Effector memory CD4-positive, alpha-beta T cell (primary cell): ENCODE results near the gene DRAP1.

Experiments
- DNase-seq, 3 donors: peaks; one replicate each; pipeline ENCODE4 v3.0.0-alpha.2; 2020
- H3K27ac ChIP-seq: 2 replicates; pipeline ENCODE4 v1.7.0; 2013; ENCODE audit warnings: mild to moderate bottlenecking, low read length, moderate library complexity; ENCODE audit not compliant: insufficient read depth, poor library complexity, severe bottlenecking
- H3K27me3 ChIP-seq: replicated peaks from 2 replicates; pipeline ENCODE4 v1.7.0; 2013; ENCODE audit warnings: mild to moderate bottlenecking, low read length; ENCODE audit not compliant: insufficient read depth, control insufficient read depth, poor library complexity, severe bottlenecking
- H3K36me3 ChIP-seq: 2 replicates; pipeline ENCODE4 v1.7.0; 2013; ENCODE audit warnings: mild to moderate bottlenecking, low read length, moderate library complexity; ENCODE audit not compliant: control insufficient read depth, insufficient read depth
- H3K4me1 ChIP-seq: 2 replicates; pipeline ENCODE4 v1.7.0; 2013; ENCODE audit warnings: low read length, mild to moderate bottlenecking; ENCODE audit not compliant: control insufficient read depth, insufficient read depth, poor library complexity, severe bottlenecking
- H3K4me3 ChIP-seq: 2 replicates; pipeline ENCODE4 v1.7.0; 2013; ENCODE audit warnings: low read length, low read depth, mild to moderate bottlenecking; ENCODE audit not compliant: insufficient read depth, poor library complexity, severe bottlenecking
- H3K9me3 ChIP-seq: 2 replicates; pipeline ENCODE4 v1.7.0; 2013; ENCODE audit warnings: mild to moderate bottlenecking, low read length, moderate library complexity; ENCODE audit not compliant: control insufficient read depth

Gene DRAP1

GRCh38 chr11:65918211-65919140, 750 bp upstream of the DRAP1 start, which contains the start of gene C11orf68:
Gene C11orf68 (minus strand): TSS chr11:65919062. CDS start chr11:65919031, 31 bp downstream.
- H3K4me1 ChIP-seq = peaks cover 32% of the 10 kb centered on the region
- peak within 1 kb of the TSS; percentile 89 for H3K4me3 ChIP-seq
- no peaks in the 10 kb centered on the region for H3K9me3 ChIP-seq
- no peak for DNase-seq
- no peaks in the 10 kb centered on the region for H3K27me3 ChIP-seq
- H3K36me3 ChIP-seq = peaks cover 10% of the 10 kb centered on the region
- H3K27ac ChIP-seq = peak within 1 kb of the TSS; percentile 93

GRCh38 chr11:65919573-65920371, 546 bp downstream of the DRAP1 start:
- H3K36me3 ChIP-seq = peaks cover 12% of the 10 kb centered on the region
- H3K4me3 ChIP-seq = peak overlapping the region; percentile 89
- H3K9me3 ChIP-seq = no peaks in the 10 kb centered on the region
- H3K4me1 ChIP-seq = peaks cover 32% of the 10 kb centered on the region
- H3K27me3 ChIP-seq = no peaks in the 10 kb centered on the region
- peak; percentile 52 to 68 (median 61) for DNase-seq
- H3K27ac ChIP-seq = peak overlapping the region; percentile 76

- peaks cover 12% of the 10 kb centered on the region for H3K36me3 ChIP-seq
- DNase-seq = no peak
- no peaks in the 10 kb centered on the region for H3K27me3 ChIP-seq
- peak overlapping the region; percentile 76 for H3K27ac ChIP-seq
- peaks cover 32% of the 10 kb centered on the region for H3K4me1 ChIP-seq
- peak overlapping the region; percentile 89 for H3K4me3 ChIP-seq
- H3K9me3 ChIP-seq = no peaks in the 10 kb centered on the region
These were observed 1.2 kb downstream of the DRAP1 start for GRCh38 chr11:65920372-65920802.

GRCh38 chr11:65921033-65921555, 1.9 kb downstream of the DRAP1 start:
- Histone ChIP-seq H3K4me1 (peaks cover 32% of the 10 kb centered on the region), H3K36me3 (peaks cover 12% of the 10 kb centered on the region), H3K27me3 (no peaks in the 10 kb centered on the region), H3K27ac (peak overlapping the region; percentile 29), H3K4me3 (no peak overlapping the region), H3K9me3 (no peaks in the 10 kb centered on the region)
- no peak for DNase-seq

- Histone ChIP-seq H3K27ac (no peak overlapping the region), H3K4me3 (no peak overlapping the region), H3K27me3 (no peaks in the 10 kb centered on the region), H3K9me3 (no peaks in the 10 kb centered on the region), H3K36me3 (peaks cover 12% of the 10 kb centered on the region), H3K4me1 (peaks cover 30% of the 10 kb centered on the region)
- no peak for DNase-seq
These were observed 2.6 kb downstream of the DRAP1 start for GRCh38 chr11:65921876-65922275.

- H3K36me3 ChIP-seq = peaks cover 12% of the 10 kb centered on the region
- H3K4me3 ChIP-seq = no peak overlapping the region
These were observed 3.3 kb downstream of the DRAP1 start for GRCh38 chr11:65922565-65922964.

GRCh38 chr11:65925397-65925796, 6.2 kb downstream of the DRAP1 start:
- Histone ChIP-seq H3K27ac (no peak overlapping the region), H3K36me3 (peaks cover 12% of the 10 kb centered on the region), H3K9me3 (no peaks in the 10 kb centered on the region), H3K4me3 (no peak overlapping the region), H3K4me1 (peaks cover 23% of the 10 kb centered on the region), H3K27me3 (no peaks in the 10 kb centered on the region)
- DNase-seq = no peak

More at GRCh38 chr11:65922565-65922964, 3.3 kb downstream of the DRAP1 start:
- H3K27ac ChIP-seq = no peak overlapping the region
- H3K27me3 ChIP-seq = no peaks in the 10 kb centered on the region
- H3K4me1 ChIP-seq = peaks cover 25% of the 10 kb centered on the region
- no peaks in the 10 kb centered on the region for H3K9me3 ChIP-seq
- DNase-seq = no peak

GRCh38 chr11:65927904-65928397, 8.7 kb downstream of the DRAP1 start:
- H3K36me3 ChIP-seq = peaks cover 2% of the 10 kb centered on the region
- H3K9me3 ChIP-seq = no peaks in the 10 kb centered on the region
- DNase-seq = peak; percentile 63 to 72 (median 63)
- peak overlapping the region; percentile 81 for H3K27ac ChIP-seq
- H3K4me3 ChIP-seq = peak overlapping the region; percentile 31
- no peaks in the 10 kb centered on the region for H3K27me3 ChIP-seq
- peaks cover 15% of the 10 kb centered on the region for H3K4me1 ChIP-seq

- DNase-seq = no peak
- no peak overlapping the region for H3K4me3 ChIP-seq
- peaks cover 15% of the 10 kb centered on the region for H3K4me1 ChIP-seq
- peak overlapping the region; percentile 81 for H3K27ac ChIP-seq
- H3K9me3 ChIP-seq = no peaks in the 10 kb centered on the region
- no peaks in the 10 kb centered on the region for H3K27me3 ChIP-seq
- peaks cover 2% of the 10 kb centered on the region for H3K36me3 ChIP-seq
These were observed 9.4 kb downstream of the DRAP1 start for GRCh38 chr11:65928667-65929066.
